Activated T-helper 1 cell treated with anti-CD3 and anti-CD28 coated beads, Interleukin-12 subunit alpha, Interleukin-12 subunit beta, Interleukin-2, Interleukin-4 antibody, amounts not matched to agents 30 ng/mL and 10 ng/mL and 1 ng/mL, durations not matched to agents 14 hours and 24 hours and 36 hours (primary cell): ENCODE measurements around the gene BCAR3. TPM values are rescaled to one million over a fixed set of nuclear protein-coding genes. Genes with fewer than 3 reads are reported as not detected.
"Not testable (repeated sequence)": the region's sequence is repeated elsewhere in the genome, so short reads cannot be mapped to it uniquely, and the experiment has no call there.

Experiments used
- DNase-seq: peaks from one replicate; pipeline ENCODE4 v3.0.0; 2021; ENCODE audit warnings: low spot score
- H3K27ac Mint-ChIP-seq: one replicate; pipeline ENCODE4 v1.8.0; 2021; ENCODE audit warnings: mild to moderate bottlenecking, mixed read lengths
- H3K27me3 Mint-ChIP-seq: one replicate; pipeline ENCODE4 v1.8.0; 2022; ENCODE audit warnings: mild to moderate bottlenecking, moderate library complexity, mixed read lengths; ENCODE audit not compliant: insufficient read depth
- H3K36me3 Mint-ChIP-seq: one replicate; pipeline ENCODE4 v1.8.0; 2021; ENCODE audit warnings: low read depth, mixed read lengths
- H3K4me1 Mint-ChIP-seq: one replicate; pipeline ENCODE4 v1.8.0; 2021; ENCODE audit warnings: low read depth, mixed read lengths
- H3K4me3 Mint-ChIP-seq: one replicate; pipeline ENCODE4 v1.8.0; 2021; ENCODE audit warnings: mild to moderate bottlenecking, moderate library complexity, mixed read lengths
- H3K9me3 Mint-ChIP-seq: one replicate; pipeline ENCODE4 v1.8.0; 2021; ENCODE audit warnings: mixed read lengths
- intact Hi-C: fragments of 100-400 bp; cut with micrococcal nuclease; formaldehyde crosslinking; loops from one replicate; pipeline ENCODE4 v1.15.1; 2024
- total RNA-seq: library from RNA; stranded (reverse); gene quantifications from 2 replicates; pipeline ENCODE4 v1.2.3, GENCODE V29; 2022

Gene BCAR3
- total RNA-seq, 1 donor from 2014 or later = 1.1 TPM

- no peaks in the 10 kb centered on the region for H3K4me1 Mint-ChIP-seq
- H3K4me3 Mint-ChIP-seq = no peak overlapping the region
- H3K27ac Mint-ChIP-seq = no peak overlapping the region
- DNase-seq = no peak
- no peaks in the 10 kb centered on the region for H3K9me3 Mint-ChIP-seq
- H3K27me3 Mint-ChIP-seq = peaks cover 5% of the 10 kb centered on the region
- intact Hi-C loops = no loop called here
- no peaks in the 10 kb centered on the region for H3K36me3 Mint-ChIP-seq
Measured at GRCh38 chr1:93573940-93574469, 107.6 kb downstream of the BCAR3 start.

- Mint-ChIP-seq H3K27ac (no peak overlapping the region), H3K27me3 (peaks cover 4% of the 10 kb centered on the region), H3K9me3 (no peaks in the 10 kb centered on the region), H3K4me1 (no peaks in the 10 kb centered on the region), H3K36me3 (no peaks in the 10 kb centered on the region), H3K4me3 (no peak overlapping the region)
- no peak for DNase-seq
- intact Hi-C loops = no loop called here
Measured at GRCh38 chr1:93571623-93572310, 109.9 kb downstream of the BCAR3 start.

GRCh38 chr1:93569489-93569888, 112.1 kb downstream of the BCAR3 start:
- H3K27ac Mint-ChIP-seq = no peak overlapping the region

GRCh38 chr1:93567255-93567918, 114.2 kb downstream of the BCAR3 start:
- no peak for DNase-seq
- Mint-ChIP-seq H3K4me3 (no peak overlapping the region), H3K4me1 (no peaks in the 10 kb centered on the region), H3K9me3 (no peaks in the 10 kb centered on the region), H3K27ac (no peak overlapping the region), H3K36me3 (no peaks in the 10 kb centered on the region), H3K27me3 (peaks cover 3% of the 10 kb centered on the region)
- intact Hi-C loops = no loop called here

More at GRCh38 chr1:93569489-93569888, 112.1 kb downstream of the BCAR3 start:
- Mint-ChIP-seq H3K9me3 (no peaks in the 10 kb centered on the region), H3K4me3 (no peak overlapping the region), H3K4me1 (no peaks in the 10 kb centered on the region), H3K27me3 (peaks cover 5% of the 10 kb centered on the region), H3K36me3 (no peaks in the 10 kb centered on the region)
- DNase-seq = no peak
- intact Hi-C loops = no loop called here

- no peak overlapping the region for H3K4me3 Mint-ChIP-seq
- peaks cover 3% of the 10 kb centered on the region for H3K27me3 Mint-ChIP-seq
- intact Hi-C loops = no loop called here
- no peaks in the 10 kb centered on the region for H3K4me1 Mint-ChIP-seq
- no peak for DNase-seq
- no peaks in the 10 kb centered on the region for H3K9me3 Mint-ChIP-seq
- H3K27ac Mint-ChIP-seq = no peak overlapping the region
- H3K36me3 Mint-ChIP-seq = no peaks in the 10 kb centered on the region
Measured at GRCh38 chr1:93566227-93566626, 115.4 kb downstream of the BCAR3 start.

GRCh38 chr1:93565496-93566206, 116.0 kb downstream of the BCAR3 start:
- H3K27me3 Mint-ChIP-seq = peaks cover 3% of the 10 kb centered on the region
- H3K4me1 Mint-ChIP-seq = no peaks in the 10 kb centered on the region
- H3K4me3 Mint-ChIP-seq = no peak overlapping the region
- no peak overlapping the region for H3K27ac Mint-ChIP-seq
- intact Hi-C loops = no loop called here
- DNase-seq = no peak
- no peaks in the 10 kb centered on the region for H3K9me3 Mint-ChIP-seq
- H3K36me3 Mint-ChIP-seq = no peaks in the 10 kb centered on the region

GRCh38 chr1:93559695-93560094, 121.9 kb downstream of the BCAR3 start:
- Mint-ChIP-seq H3K36me3 (no peaks in the 10 kb centered on the region), H3K27me3 (peaks cover 5% of the 10 kb centered on the region), H3K27ac (no peak overlapping the region), H3K4me1 (peaks cover 5% of the 10 kb centered on the region), H3K9me3 (no peaks in the 10 kb centered on the region), H3K4me3 (no peak overlapping the region)
- DNase-seq = no peak
- intact Hi-C loops = no loop called here

- Mint-ChIP-seq H3K36me3 (no peaks in the 10 kb centered on the region), H3K9me3 (no peaks in the 10 kb centered on the region), H3K27me3 (peaks cover 8% of the 10 kb centered on the region), H3K4me3 (no peak overlapping the region), H3K27ac (no peak overlapping the region), H3K4me1 (peaks cover 5% of the 10 kb centered on the region)
- no peak for DNase-seq
- intact Hi-C loops = no loop called here
Measured at GRCh38 chr1:93559045-93559444, 122.6 kb downstream of the BCAR3 start.

GRCh38 chr1:93556291-93556690, 125.3 kb downstream of the BCAR3 start:
- Mint-ChIP-seq H3K4me1 (peaks cover 5% of the 10 kb centered on the region), H3K4me3 (no peak overlapping the region)

GRCh38 chr1:93554883-93555872, 126.5 kb downstream of the BCAR3 start:
- peaks cover 15% of the 10 kb centered on the region for H3K27me3 Mint-ChIP-seq
- peaks cover 5% of the 10 kb centered on the region for H3K4me1 Mint-ChIP-seq
- DNase-seq = no peak
- intact Hi-C loops = no loop called here
- no peak overlapping the region for H3K27ac Mint-ChIP-seq
- H3K36me3 Mint-ChIP-seq = no peaks in the 10 kb centered on the region
- H3K9me3 Mint-ChIP-seq = no peaks in the 10 kb centered on the region
- H3K4me3 Mint-ChIP-seq = no peak overlapping the region

More at GRCh38 chr1:93556291-93556690, 125.3 kb downstream of the BCAR3 start:
- Mint-ChIP-seq H3K27ac (no peak overlapping the region), H3K36me3 (no peaks in the 10 kb centered on the region), H3K9me3 (no peaks in the 10 kb centered on the region), H3K27me3 (peaks cover 15% of the 10 kb centered on the region)
- intact Hi-C loops = no loop called here
- no peak for DNase-seq

GRCh38 chr1:93553886-93554490, 127.6 kb downstream of the BCAR3 start:
- intact Hi-C loops, H3K9me3 Mint-ChIP-seq, DNase-seq, H3K27ac Mint-ChIP-seq, H3K4me1 Mint-ChIP-seq, H3K36me3 Mint-ChIP-seq, H3K4me3 Mint-ChIP-seq: not testable (repeated sequence)
- peaks cover 11% of the 10 kb centered on the region for H3K27me3 Mint-ChIP-seq
